ENCODE data around the gene HOXA1.

HOXA1 gene

GRCh38 chr7:27102581-27103442 lies 7.0 kb upstream of the HOXA1 start, which contains the start of gene HOXA2:
Gene HOXA2, minus strand, starts transcription at chr7:27102683. Its CDS starts 183 bp downstream, at chr7:27102500.
- TF ChIP-seq REST (IDR thresholded peaks at IDR 0.05; ENCODE audit: insufficient replicate concordance, low read depth), result no peak
- TF ChIP-seq SPI1 (IDR thresholded peaks at IDR 0.05; ENCODE audit: borderline replicate concordance, low read depth), result no peak
- no peak for TF ChIP-seq GABPA (IDR thresholded peaks at IDR 0.05; ENCODE audit: low read depth)
- TF ChIP-seq CTCF (IDR thresholded peaks at IDR 0.05; ENCODE audit: insufficient read depth, low read length), result no peak
- no peak for TF ChIP-seq POLR2AphosphoS5 (IDR thresholded peaks at IDR 0.05; ENCODE audit: low read depth)
- Histone ChIP-seq H3K4me3 (replicated peaks; ENCODE audit: insufficient read depth, low read length) (no peak within 1 kb of the TSS), H3K27me3 (ENCODE audit: insufficient read depth, poor library complexity, severe bottlenecking) (peaks cover 38% of the 10 kb centered on the region), H3K27ac (replicated peaks) (no peak within 1 kb of the TSS)
- DNase-seq (ENCODE audit: low read depth in 1 of 2, low spot score in 1 of 2), result no peak

GRCh38 chr7:27101957-27102580 lies 6.3 kb upstream of the HOXA1 start:
- Histone ChIP-seq H3K27me3 (ENCODE audit: insufficient read depth, poor library complexity, severe bottlenecking) (peaks cover 38% of the 10 kb centered on the region), H3K4me3 (replicated peaks; ENCODE audit: insufficient read depth, low read length) (no peak overlapping the region), H3K27ac (replicated peaks) (no peak overlapping the region)
- TF ChIP-seq POLR2AphosphoS5 (IDR thresholded peaks at IDR 0.05; ENCODE audit: low read depth) (no peak), CTCF (IDR thresholded peaks at IDR 0.05; ENCODE audit: insufficient read depth, low read length) (no peak), SPI1 (IDR thresholded peaks at IDR 0.05; ENCODE audit: borderline replicate concordance, low read depth) (no peak), GABPA (IDR thresholded peaks at IDR 0.05; ENCODE audit: low read depth) (no peak), REST (IDR thresholded peaks at IDR 0.05; ENCODE audit: insufficient replicate concordance, low read depth) (no peak)
- no peak for DNase-seq (ENCODE audit: low read depth in 1 of 2, low spot score in 1 of 2)

- DNase-seq (ENCODE audit: low read depth in 1 of 2, low spot score in 1 of 2), result no peak
- Histone ChIP-seq H3K27me3 (ENCODE audit: insufficient read depth, poor library complexity, severe bottlenecking) (peaks cover 38% of the 10 kb centered on the region), H3K4me3 (replicated peaks; ENCODE audit: insufficient read depth, low read length) (no peak overlapping the region), H3K27ac (replicated peaks) (no peak overlapping the region)
- no peak for TF ChIP-seq GABPA (IDR thresholded peaks at IDR 0.05; ENCODE audit: low read depth)
- TF ChIP-seq REST (IDR thresholded peaks at IDR 0.05; ENCODE audit: insufficient replicate concordance, low read depth), result no peak
- TF ChIP-seq CTCF (IDR thresholded peaks at IDR 0.05; ENCODE audit: insufficient read depth, low read length), result no peak
- no peak for TF ChIP-seq SPI1 (IDR thresholded peaks at IDR 0.05; ENCODE audit: borderline replicate concordance, low read depth)
- no peak for TF ChIP-seq POLR2AphosphoS5 (IDR thresholded peaks at IDR 0.05; ENCODE audit: low read depth)
Observed at GRCh38 chr7:27101171-27101956, 5.6 kb upstream of the HOXA1 start.

Data from HL-60 (cell line).